Uterus (tissue), 2 donors: Measurements from ENCODE around the gene DENND1A.

Source experiments
- POLR2A ChIP-seq, 2 donors: fragments of 450-650 bp; IDR thresholded peaks; one replicate each; pipeline ENCODE4 v1.6.1; 2016; ENCODE audit warnings: antibody characterized with exemption in 2 of 2, mild to moderate bottlenecking in 1 of 2, moderate library complexity in 1 of 2
- TF ChIP-seq, protein P1 (sequence below), 4 experiments: fragments of 200-600 bp in 2 of 4; fragments of 450-650 bp in 2 of 4; sonication (generic) in 2 of 4; IDR thresholded peaks; one replicate each; pipeline ENCODE4 v1.5.1; 2016 to 2019; ENCODE audit warnings: antibody characterized with exemption in 4 of 4, mild to moderate bottlenecking in 2 of 4, moderate library complexity in 1 of 4

DNA sequence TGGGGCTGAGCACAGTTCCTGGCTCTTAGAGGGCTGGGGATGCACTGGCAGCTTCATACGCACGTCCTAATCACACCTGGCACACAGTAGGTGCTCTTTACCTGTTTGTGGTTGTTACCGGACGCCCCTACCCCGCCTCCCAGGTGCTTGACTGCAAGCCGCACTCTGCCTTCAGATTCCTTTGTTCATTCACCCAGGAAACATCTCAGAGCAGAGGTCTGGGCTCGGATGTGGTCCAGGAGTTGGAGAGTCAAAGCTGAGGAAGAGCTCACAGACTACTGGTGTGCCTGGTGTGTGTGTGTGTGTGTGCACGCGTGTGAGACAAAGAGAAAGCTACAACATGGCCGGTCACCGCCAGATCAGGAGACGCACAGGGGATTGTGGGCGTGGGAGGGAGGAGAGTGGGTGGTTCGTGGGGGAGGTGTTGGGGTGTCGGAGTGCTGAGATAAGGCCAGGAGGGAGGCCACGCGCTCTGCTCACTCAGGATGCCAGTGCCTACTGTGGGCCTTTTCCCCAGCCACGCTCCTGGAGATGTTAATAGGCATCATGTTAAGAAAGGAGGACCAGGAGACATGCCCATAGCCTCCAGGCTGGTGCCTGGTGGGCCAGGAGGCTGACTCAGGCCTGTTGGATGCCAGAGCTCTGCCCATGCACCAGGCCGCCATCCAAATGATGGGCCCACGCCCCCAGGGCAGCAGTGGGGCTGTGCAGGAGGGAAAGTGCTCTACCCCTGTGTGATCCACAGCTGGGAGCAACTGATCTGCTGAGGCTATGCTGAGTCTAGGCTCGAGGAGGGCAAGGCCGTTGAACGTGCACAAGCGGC, 534.0 kb downstream of the DENND1A start:
- no peak for TF ChIP-seq POLR2A (IDR thresholded peaks at IDR 0.05)
- TF ChIP-seq, protein P1, sequence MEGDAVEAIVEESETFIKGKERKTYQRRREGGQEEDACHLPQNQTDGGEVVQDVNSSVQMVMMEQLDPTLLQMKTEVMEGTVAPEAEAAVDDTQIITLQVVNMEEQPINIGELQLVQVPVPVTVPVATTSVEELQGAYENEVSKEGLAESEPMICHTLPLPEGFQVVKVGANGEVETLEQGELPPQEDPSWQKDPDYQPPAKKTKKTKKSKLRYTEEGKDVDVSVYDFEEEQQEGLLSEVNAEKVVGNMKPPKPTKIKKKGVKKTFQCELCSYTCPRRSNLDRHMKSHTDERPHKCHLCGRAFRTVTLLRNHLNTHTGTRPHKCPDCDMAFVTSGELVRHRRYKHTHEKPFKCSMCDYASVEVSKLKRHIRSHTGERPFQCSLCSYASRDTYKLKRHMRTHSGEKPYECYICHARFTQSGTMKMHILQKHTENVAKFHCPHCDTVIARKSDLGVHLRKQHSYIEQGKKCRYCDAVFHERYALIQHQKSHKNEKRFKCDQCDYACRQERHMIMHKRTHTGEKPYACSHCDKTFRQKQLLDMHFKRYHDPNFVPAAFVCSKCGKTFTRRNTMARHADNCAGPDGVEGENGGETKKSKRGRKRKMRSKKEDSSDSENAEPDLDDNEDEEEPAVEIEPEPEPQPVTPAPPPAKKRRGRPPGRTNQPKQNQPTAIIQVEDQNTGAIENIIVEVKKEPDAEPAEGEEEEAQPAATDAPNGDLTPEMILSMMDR (IDR thresholded peaks at IDR 0.05), result no peak
